BJ (cell line): ENCODE measurements around the gene MARCHF2. TPM values are rescaled to one million over a fixed set of nuclear protein-coding genes. Genes with fewer than 3 reads are reported as not detected.
A peak's percentile ranks its signal among the peaks of the same experiment; 100 is the strongest.

Experiments
- CTCF ChIA-PET: fragments of 350-600 bp; formaldehyde crosslinking; extraction: SDS; loops from one replicate; lab custom pipeline; 2021; ENCODE audit warnings: antibody characterized with exemption, inconsistent platforms; lab: Yijun Ruan, JAX
- POLR2A ChIA-PET: fragments of 300-600 bp; sonication (Branson Sonifier 250); formaldehyde crosslinking; extraction: SDS; loops from one replicate; lab custom pipeline; 2021; ENCODE audit warnings: antibody characterized with exemption; lab: Charles Lee
- DNase-seq: peaks from one replicate; pipeline ENCODE4 v3.0.0-alpha.2; 2011; ENCODE audit warnings: low read depth
- H3K27me3 ChIP-seq: 2 replicates; pipeline ENCODE4 v1.6.0; 2011; ENCODE audit warnings: low read length; ENCODE audit not compliant: control insufficient read depth, insufficient read depth
- H3K36me3 ChIP-seq: 2 replicates; pipeline ENCODE4 v1.5.1; 2011; ENCODE audit warnings: low read length; ENCODE audit not compliant: control insufficient read depth, insufficient read depth
- H3K4me3 ChIP-seq: 2 replicates; pipeline ENCODE4 v1.5.1; 2011; ENCODE audit warnings: low read depth, mild to moderate bottlenecking, control low read depth, low read length
- polyA plus RNA-seq: library from polyadenylated mRNA; depleted of rRNA; stranded (reverse); fragments of >200 nt; gene quantifications from 2 replicates; pipeline ENCODE4 v1.2.3, GENCODE V29; 2011
- TF ChIP-seq, protein P1 (sequence below): IDR thresholded peaks from 2 replicates; pipeline ENCODE4 v1.5.1; 2011; ENCODE audit warnings: low read depth, mild to moderate bottlenecking, control low read depth, inconsistent platforms, low read length, moderate library complexity; ENCODE audit not compliant: insufficient read depth

The MARCHF2 gene
- polyA plus RNA-seq, 1 experiment: 39.3 TPM

DNA sequence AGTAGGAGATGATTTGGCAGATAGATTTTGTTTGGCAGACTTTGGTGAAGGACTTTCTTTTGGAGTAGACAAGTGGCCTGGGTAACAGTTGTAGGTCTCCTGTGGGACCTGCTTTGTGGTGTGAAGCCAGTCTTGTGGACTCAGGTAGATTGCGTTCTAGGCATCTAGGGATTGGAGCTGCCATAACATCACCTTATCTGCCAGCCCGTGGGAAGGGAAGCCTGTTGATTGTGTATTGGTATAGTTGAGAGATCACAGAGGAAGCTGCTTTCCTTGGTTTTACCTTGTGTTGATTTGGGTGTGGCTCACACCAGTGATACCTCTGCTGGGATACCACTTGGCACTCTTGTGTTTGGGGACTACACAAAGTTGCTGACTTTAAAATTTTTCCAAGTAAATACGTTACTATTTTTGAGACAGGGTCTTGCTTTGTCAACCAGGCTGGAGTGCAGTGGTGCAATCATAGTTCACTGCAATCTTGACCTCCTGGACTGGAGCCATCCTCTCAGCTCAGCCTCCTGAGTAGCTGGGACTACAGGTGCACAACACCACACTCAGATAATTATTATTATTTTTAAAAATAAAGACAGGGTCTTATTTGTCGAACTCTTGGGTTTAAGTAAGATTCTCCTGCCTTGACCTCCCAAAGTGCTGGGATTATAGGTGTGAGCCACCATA lies 39.5 kb downstream of the MARCHF2 start:
- TF ChIP-seq, protein P1, sequence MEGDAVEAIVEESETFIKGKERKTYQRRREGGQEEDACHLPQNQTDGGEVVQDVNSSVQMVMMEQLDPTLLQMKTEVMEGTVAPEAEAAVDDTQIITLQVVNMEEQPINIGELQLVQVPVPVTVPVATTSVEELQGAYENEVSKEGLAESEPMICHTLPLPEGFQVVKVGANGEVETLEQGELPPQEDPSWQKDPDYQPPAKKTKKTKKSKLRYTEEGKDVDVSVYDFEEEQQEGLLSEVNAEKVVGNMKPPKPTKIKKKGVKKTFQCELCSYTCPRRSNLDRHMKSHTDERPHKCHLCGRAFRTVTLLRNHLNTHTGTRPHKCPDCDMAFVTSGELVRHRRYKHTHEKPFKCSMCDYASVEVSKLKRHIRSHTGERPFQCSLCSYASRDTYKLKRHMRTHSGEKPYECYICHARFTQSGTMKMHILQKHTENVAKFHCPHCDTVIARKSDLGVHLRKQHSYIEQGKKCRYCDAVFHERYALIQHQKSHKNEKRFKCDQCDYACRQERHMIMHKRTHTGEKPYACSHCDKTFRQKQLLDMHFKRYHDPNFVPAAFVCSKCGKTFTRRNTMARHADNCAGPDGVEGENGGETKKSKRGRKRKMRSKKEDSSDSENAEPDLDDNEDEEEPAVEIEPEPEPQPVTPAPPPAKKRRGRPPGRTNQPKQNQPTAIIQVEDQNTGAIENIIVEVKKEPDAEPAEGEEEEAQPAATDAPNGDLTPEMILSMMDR: no peak
- CTCF ChIA-PET: interaction anchor here (0.6 to 1.9 kb wide), 5 partner anchors 39 to 130 kb away, joined by 3 to 6 read pairs (median 4); partner anchors contain the start of genes MARCHF2 and MYO1F
- H3K27me3 ChIP-seq: no peaks in the 10 kb centered on the region
- DNase-seq: no peak
- POLR2A ChIA-PET: interaction anchor here (0.6 kb wide), 1 partner anchor 14 kb away, joined by 3 read pairs; no protein-coding TSS in a partner anchor
- peaks cover 6% of the 10 kb centered on the region for H3K36me3 ChIP-seq
- H3K4me3 ChIP-seq: no peak overlapping the region

DNA sequence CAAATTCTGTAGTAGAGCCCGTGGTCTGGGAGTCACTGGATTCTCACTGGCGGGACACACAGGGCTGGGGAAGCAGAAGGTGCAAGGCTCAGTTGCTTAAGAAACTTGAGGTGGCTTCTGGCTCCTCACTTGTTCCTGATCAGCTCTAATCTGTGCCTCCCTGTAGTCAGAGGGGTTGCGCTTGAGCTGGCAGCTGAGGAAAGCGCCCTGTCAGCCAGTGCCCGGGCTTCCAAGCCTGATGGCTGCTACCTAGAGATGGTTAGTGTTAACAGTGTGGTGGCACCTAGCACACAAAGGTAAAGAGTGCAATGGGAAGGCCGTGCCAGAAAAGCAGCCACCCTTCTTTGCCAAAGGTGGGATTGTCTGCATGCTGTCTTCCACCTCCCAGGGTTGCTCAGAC lies 40.5 kb downstream of the MARCHF2 start:
- ChIA-PET POLR2A (no interaction called here), CTCF (interaction anchor here (1.1 kb wide), 1 partner anchor 100 kb away, joined by 4 read pairs; no protein-coding TSS in a partner anchor)
- no peaks in the 10 kb centered on the region for H3K27me3 ChIP-seq
- peaks cover 6% of the 10 kb centered on the region for H3K36me3 ChIP-seq
- no peak overlapping the region for H3K4me3 ChIP-seq
- no peak for DNase-seq
- TF ChIP-seq, protein P1: no peak

DNA sequence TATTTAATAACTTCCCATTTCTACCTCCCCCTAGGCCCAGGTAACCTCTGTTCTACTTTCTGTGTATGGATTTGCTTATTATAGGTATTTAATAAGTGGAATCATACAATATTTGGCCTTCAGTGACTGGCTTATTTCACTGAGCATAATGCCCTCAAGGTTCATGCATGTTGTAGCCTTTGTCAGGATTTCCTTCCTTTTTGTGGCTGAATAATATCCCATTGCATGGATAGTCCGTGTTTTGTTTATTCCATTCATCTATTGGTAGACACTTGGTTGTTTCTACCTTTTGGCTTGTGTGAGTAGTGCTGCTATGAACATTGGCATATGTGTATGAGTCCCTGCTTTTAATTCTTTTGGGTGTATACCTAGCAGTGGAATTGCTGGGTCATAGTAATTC lies 41.1 kb downstream of the MARCHF2 start:
- Histone ChIP-seq H3K4me3 (no peak overlapping the region), H3K27me3 (no peaks in the 10 kb centered on the region), H3K36me3 (peaks cover 5% of the 10 kb centered on the region)
- TF ChIP-seq, protein P1: no peak
- ChIA-PET POLR2A (no interaction called here), CTCF (no interaction called here)
- no peak for DNase-seq

DNA sequence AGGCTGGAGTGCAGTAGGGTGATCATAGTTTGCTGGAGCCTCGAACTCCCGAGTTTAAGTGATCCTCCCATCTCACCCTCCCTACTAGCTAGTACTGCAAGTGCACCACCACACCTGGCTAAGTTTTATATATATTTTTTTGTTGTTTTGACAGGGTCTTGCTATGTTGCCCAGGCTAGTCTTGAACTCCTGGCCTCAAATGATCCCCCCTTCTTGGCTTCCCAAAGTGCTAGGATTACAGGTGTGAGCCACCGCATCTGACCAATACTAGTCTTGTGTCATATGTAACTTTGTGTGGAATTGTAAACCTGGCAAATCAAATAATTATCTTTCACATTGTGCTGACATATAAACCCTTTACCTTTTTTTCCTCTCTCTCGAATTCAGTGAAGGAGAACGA lies 41.9 kb downstream of the MARCHF2 start:
- TF ChIP-seq, protein P1: no peak
- POLR2A ChIA-PET: no interaction called here
- CTCF ChIA-PET: no interaction called here
- DNase-seq: no peak
- Histone ChIP-seq H3K27me3 (no peaks in the 10 kb centered on the region), H3K36me3 (peaks cover 5% of the 10 kb centered on the region), H3K4me3 (no peak overlapping the region)

DNA sequence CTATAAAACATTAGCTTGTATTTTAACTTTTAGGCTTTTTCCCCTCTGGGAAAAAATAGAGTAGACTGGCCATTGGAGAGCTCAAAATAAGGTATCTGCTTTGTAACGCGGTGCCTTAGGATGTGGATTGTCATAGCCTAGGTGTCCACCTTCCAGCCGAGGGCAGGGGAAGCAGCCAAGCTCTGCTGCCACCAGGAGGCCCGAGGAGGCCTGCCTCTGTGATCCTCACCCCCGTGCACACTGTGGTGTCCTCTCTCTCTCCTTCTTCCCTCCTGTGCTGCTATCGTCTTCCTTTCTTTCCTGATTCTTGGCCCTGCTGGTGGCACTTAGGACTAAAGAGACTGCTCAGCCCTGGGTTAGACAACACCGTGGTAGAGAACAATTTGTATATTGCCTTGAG lies 43.0 kb downstream of the MARCHF2 start:
- POLR2A ChIA-PET: no interaction called here
- no peak for DNase-seq
- TF ChIP-seq, protein P1: 0 out of 2 replicates have a peak, but pooled peaks have one; percentile 30
- Histone ChIP-seq H3K27me3 (no peaks in the 10 kb centered on the region), H3K4me3 (no peak overlapping the region), H3K36me3 (peaks cover 5% of the 10 kb centered on the region)
- CTCF ChIA-PET: interaction anchor here (1.0 to 2.1 kb wide), 3 partner anchors 8 to 123 kb away, joined by 3 to 7 read pairs (median 4); no protein-coding TSS in a partner anchor
